ENCODE measurements around the gene CDH6.
"Not testable (repeated sequence)": the region's sequence is repeated elsewhere in the genome, so short reads cannot be mapped to it uniquely, and the experiment has no call there.

CDH6 gene

DNA sequence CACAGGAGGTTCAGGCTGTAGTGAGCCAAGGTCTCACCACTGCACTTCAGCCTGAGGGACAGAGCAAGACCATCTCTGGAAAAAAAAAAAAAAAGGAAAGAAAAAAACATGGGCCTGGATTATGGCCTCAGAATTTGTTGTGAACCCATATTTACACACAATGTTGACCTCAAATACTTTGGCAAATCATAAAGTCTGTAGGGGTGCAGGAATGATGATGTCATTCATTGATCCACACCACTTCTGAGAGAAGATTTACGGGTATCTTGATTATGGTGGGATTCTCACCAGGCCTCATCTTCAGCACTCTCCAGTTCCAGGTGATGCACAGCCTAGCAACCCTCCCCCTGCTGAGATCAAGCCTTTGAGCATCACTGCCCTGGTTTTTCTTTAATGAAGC, 156.9 kb downstream of the CDH6 start:
- CTCF ChIA-PET, result no interaction called here
- no peak overlapping the region for H3K4me3 ChIP-seq (ENCODE audit: low read depth, low read length)
- TF ChIP-seq, protein P1, sequence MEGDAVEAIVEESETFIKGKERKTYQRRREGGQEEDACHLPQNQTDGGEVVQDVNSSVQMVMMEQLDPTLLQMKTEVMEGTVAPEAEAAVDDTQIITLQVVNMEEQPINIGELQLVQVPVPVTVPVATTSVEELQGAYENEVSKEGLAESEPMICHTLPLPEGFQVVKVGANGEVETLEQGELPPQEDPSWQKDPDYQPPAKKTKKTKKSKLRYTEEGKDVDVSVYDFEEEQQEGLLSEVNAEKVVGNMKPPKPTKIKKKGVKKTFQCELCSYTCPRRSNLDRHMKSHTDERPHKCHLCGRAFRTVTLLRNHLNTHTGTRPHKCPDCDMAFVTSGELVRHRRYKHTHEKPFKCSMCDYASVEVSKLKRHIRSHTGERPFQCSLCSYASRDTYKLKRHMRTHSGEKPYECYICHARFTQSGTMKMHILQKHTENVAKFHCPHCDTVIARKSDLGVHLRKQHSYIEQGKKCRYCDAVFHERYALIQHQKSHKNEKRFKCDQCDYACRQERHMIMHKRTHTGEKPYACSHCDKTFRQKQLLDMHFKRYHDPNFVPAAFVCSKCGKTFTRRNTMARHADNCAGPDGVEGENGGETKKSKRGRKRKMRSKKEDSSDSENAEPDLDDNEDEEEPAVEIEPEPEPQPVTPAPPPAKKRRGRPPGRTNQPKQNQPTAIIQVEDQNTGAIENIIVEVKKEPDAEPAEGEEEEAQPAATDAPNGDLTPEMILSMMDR (IDR thresholded peaks at IDR 0.05; ENCODE audit: insufficient read depth, low read length, missing control alignments), result no peak
- no peak for DNase-seq (ENCODE audit: low read depth, low spot score)
- POLR2A ChIA-PET, result no interaction called here

DNA sequence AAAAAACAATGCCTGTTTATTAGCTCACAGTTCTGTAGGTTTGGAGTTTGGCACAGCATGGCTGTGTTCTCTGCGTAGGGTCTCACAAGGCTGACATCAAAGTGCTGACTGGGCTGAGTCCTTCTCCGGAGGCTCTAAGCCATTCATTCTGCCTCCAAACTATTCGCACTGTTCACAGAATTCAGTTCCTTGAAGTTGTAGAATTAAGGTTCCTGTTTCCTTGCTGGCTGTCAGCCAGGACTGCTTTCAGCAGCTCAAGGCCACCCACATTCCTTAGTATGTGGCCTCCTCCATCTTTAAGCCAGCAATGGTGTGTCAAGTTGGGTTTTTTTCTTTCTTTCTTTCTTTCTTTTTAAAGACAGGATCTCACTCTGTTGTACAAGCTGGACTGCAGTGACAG, 161.9 kb downstream of the CDH6 start:
- no peak for DNase-seq (ENCODE audit: low read depth, low spot score)
- TF ChIP-seq, protein P1 (IDR thresholded peaks at IDR 0.05; ENCODE audit: insufficient read depth, low read length, missing control alignments), result no peak
- ChIA-PET POLR2A (no interaction called here), CTCF (no interaction called here)
- no peak overlapping the region for H3K4me3 ChIP-seq (ENCODE audit: low read depth, low read length)

DNA sequence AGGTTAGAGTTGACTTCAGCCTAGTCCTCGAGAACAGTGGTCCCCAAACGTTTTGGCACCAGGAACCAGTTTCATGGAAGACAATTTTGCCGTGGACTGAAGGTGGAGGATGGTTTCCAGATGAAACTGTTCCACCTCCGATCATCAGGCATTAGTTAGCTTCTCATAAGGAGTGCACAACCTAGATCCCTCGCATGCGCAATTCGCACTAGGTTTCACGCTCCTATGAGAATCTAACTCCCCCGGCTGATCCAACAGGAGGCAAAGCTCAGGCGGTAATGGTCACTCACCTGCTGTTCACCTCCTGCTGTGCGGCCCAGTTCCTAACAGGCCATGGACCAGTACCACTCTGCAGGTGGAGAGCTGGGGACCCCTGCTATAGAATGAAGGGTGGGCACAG, 163.6 kb downstream of the CDH6 start:
- ChIA-PET POLR2A (no interaction called here), CTCF (no interaction called here)
- TF ChIP-seq, protein P1 (IDR thresholded peaks at IDR 0.05; ENCODE audit: insufficient read depth, low read length, missing control alignments), result no peak
- DNase-seq (ENCODE audit: low read depth, low spot score), result no peak
- H3K4me3 ChIP-seq (ENCODE audit: low read depth, low read length), result no peak overlapping the region

DNA sequence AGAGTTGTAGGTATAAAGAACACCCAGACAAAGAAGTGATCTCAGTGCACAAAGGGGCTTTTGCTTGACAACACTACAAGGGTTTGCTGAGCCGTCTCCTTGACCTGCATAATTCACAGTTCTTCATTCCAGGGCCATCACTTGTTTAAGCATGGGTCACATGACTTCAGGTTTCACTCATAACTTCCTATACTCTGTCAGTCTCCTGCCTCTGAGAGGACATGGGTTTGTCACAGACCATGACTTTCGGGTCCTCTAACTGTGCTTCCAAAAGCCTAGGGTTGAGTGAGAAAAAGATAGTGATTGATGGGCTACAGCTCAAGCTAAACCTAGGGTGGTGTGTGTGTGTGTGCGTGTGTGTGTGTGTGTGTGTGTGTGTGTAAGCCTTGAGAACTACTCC, 166.4 kb downstream of the CDH6 start:
- no peak overlapping the region for H3K4me3 ChIP-seq (ENCODE audit: low read depth, low read length)
- ChIA-PET CTCF (interaction anchor here (0.9 to 1.3 kb wide), 4 partner anchors 17 to 90 kb away, joined by 3 read pairs; no protein-coding TSS in a partner anchor), POLR2A (no interaction called here)
- no peak for DNase-seq (ENCODE audit: low read depth, low spot score)
- TF ChIP-seq, protein P1 (IDR thresholded peaks at IDR 0.05; ENCODE audit: insufficient read depth, low read length, missing control alignments), result no peak

DNA sequence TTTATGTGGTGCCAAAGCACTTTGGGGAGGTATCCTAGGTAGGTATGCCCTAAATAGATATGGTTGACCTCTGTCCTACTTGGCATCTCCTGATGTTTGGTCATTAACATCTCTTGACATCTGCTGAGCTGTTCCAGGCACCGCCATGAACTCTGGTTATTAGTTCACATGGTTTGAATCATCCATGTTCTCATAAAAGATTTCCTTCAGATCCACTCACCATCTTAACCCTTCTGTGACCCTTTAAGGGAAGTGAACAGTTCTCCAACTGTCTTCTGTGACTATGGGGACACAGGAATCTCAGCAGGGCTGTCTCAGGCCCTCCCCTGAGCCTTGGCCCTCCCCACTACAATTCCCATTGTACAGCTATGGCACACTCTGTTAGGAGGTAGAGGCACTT, 167.7 kb downstream of the CDH6 start:
- POLR2A ChIA-PET, result no interaction called here
- peak; percentile 53 for DNase-seq (ENCODE audit: low read depth, low spot score)
- CTCF ChIA-PET, result no interaction called here
- no peak overlapping the region for H3K4me3 ChIP-seq (ENCODE audit: low read depth, low read length)
- TF ChIP-seq, protein P1 (IDR thresholded peaks at IDR 0.05; ENCODE audit: insufficient read depth, low read length, missing control alignments), result no peak

DNA sequence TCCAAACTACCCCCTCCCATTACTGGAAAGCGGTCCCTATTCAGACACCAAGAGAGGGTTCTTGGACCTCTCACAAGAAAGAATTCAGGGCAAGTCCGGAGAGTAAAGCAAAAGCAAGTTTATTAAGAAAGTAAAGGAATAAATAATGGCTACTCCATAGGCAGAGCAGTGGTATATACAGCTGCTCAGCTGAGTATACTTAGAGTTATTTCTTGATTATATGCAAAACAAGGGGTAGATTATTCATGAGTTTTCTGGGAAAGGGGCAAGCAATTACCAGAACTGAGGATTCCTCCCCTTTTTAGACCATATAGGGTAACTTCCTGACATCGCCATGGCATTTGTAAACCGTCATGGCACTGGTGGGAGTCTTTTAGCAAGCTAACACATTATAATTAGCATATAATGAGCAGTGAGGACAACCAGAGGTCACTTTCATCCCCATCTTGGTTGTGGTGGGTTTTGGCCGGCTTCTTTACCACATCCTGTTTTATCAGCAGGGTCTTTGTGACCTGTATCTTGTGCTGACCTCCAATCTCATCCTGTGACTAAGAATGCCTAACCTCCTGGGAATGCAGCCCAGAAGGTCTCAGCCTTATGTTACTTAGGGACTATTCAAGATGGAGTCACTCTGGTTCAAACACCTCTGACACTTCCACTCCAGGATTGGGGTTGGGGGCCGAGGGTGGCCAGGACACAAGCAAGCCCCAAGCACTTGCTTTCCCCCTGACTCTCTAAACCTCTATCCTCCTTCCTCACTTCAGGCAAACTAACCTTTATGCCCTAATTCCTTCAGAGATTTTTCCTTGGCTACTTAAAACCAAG, 168.4 kb downstream of the CDH6 start:
- H3K4me3 ChIP-seq (ENCODE audit: low read depth, low read length); POLR2A ChIA-PET; DNase-seq (ENCODE audit: low read depth, low spot score): not testable (repeated sequence)
- CTCF ChIA-PET, result interaction anchor here (1.2 to 1.8 kb wide), 2 partner anchors 11 to 13 kb away, joined by 3 to 4 read pairs; no protein-coding TSS in a partner anchor

DNA sequence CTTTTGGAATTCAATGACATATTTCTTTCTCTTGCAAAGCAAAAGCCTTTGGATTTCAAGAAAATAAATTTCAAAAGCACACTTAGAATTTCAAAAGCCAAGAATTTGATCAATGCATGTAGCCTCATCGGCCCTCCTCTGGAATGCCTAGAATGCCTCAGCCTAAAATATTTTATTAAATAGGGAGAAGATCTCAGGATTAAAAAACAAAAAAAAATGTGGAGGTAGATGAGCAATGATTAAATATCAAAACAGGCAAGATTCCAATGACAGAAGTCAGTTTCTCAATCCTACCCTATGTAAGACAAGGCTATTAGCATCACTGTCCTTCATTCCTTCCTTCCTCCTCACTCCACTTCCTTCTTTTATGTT, 169.0 kb downstream of the CDH6 start:
- TF ChIP-seq, protein P1 (IDR thresholded peaks at IDR 0.05; ENCODE audit: insufficient read depth, low read length, missing control alignments), result no peak
- peak; percentile 52 for DNase-seq (ENCODE audit: low read depth, low spot score)
- ChIA-PET POLR2A (no interaction called here), CTCF (interaction anchor here (1.2 to 1.8 kb wide), 2 partner anchors 11 to 12 kb away, joined by 3 to 4 read pairs; no protein-coding TSS in a partner anchor)
- no peak overlapping the region for H3K4me3 ChIP-seq (ENCODE audit: low read depth, low read length)

Measured in AG04449 (cell line).